ACC112 (cell line): ENCODE results near the gene CHRDL2.
"Not testable (repeated sequence)": the region's sequence is repeated elsewhere in the genome, so short reads cannot be mapped to it uniquely, and the experiment has no call there.

Experiments
- H2AFZ ChIP-seq: fragments of 200-600 bp; sonication (generic); one replicate; pipeline ENCODE4 v1.6.0; 2017; ENCODE audit warnings: antibody characterized with exemption, low read length; ENCODE audit not compliant: unreplicated experiment
- H3K27ac ChIP-seq: fragments of 200-600 bp; sonication (generic); 2 replicates; pipeline ENCODE4 v1.5.1; 2014; ENCODE audit warnings: low read depth, mild to moderate bottlenecking, antibody characterized with exemption, low read length, moderate library complexity
- H3K27me3 ChIP-seq: fragments of 200-600 bp; sonication (generic); 2 replicates; pipeline ENCODE4 v1.6.1; 2014; ENCODE audit warnings: mild to moderate bottlenecking, antibody characterized with exemption, low read length, moderate library complexity, mixed read lengths; ENCODE audit not compliant: insufficient read depth
- H3K36me3 ChIP-seq: fragments of 200-600 bp; sonication (generic); 2 replicates; pipeline ENCODE4 v1.6.1; 2016; ENCODE audit warnings: mild to moderate bottlenecking, antibody characterized with exemption, low read length, moderate library complexity, mixed read lengths; ENCODE audit not compliant: insufficient read depth
- H3K4me1 ChIP-seq: fragments of 200-600 bp; sonication (generic); one replicate; pipeline ENCODE4 v1.6.1; 2016; ENCODE audit warnings: low read length, mixed read lengths; ENCODE audit not compliant: insufficient read depth, unreplicated experiment, control insufficient read depth
- H3K4me3 ChIP-seq: fragments of 200-600 bp; sonication (generic); 2 replicates; pipeline ENCODE4 v1.5.1; 2014; ENCODE audit warnings: mild to moderate bottlenecking, low read depth, low read length
- H3K79me2 ChIP-seq: fragments of 200-600 bp; sonication (generic); one replicate; pipeline ENCODE4 v1.6.0; 2016; ENCODE audit warnings: low read length; ENCODE audit not compliant: control insufficient read depth, unreplicated experiment, insufficient read depth

Gene CHRDL2

DNA sequence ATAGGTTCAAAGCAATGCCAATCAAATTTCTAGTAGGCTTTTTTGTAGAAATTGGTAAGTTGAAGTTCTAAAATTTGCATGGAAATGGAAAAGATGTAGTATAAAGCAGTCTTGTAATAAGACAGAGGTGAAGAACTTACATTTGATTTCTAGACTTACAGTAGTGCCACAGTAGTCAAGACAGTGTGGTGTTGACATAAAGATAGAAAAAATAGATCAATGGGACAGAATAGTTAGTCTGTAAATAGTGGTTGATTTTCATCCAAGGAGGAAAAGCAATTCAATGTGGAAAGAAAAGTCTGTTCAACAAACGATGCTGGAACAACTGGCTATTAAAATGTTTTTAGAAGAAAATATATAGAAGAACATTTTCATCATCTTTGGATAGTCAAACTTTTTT is 67.9 kb downstream of the CHRDL2 start:
- no peak overlapping the region for H3K27ac ChIP-seq
- no peak overlapping the region for H3K4me3 ChIP-seq
- no peak overlapping the region for H2AFZ ChIP-seq
- H3K4me1 ChIP-seq: no peaks in the 10 kb centered on the region
- H3K79me2 ChIP-seq: no peaks in the 10 kb centered on the region
- 0 out of 2 replicates have a peak, but pooled peaks cover 4% of the 10 kb centered on the region for H3K36me3 ChIP-seq
- no peaks in the 10 kb centered on the region for H3K27me3 ChIP-seq

DNA sequence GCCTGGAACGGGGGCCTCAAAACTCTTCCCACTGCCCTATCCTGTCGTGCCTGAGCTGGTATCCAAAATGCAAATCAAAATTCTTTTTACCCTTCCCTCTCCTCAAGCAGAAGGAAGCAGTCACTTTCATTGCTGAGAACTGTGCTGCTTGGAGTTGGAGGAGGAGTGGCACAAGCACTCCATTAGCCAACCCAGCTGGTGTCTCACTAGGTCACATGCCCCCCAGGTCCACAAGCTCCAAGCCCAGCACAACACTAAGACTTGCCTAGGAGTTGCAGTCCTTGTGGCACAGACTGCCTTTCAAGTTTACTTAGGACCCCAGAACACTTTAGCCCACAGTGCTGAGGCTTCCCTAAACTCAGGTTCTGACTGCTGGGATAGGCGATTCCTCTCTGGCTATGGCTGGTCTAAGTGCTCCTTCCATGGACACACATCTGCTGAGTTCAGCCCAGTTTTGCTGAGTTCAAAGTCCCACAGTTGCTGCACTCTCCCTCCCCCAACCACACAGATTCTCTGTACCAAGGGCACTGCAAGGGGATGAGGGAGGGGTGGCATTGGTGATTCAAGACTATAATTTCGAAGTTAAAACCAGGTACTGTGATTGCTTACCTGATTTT is 68.6 kb downstream of the CHRDL2 start:
- Histone ChIP-seq H3K27ac (no peak overlapping the region), H3K4me3 (no peak overlapping the region), H3K27me3 (no peaks in the 10 kb centered on the region), H2AFZ (no peak overlapping the region), H3K36me3 (0 out of 2 replicates have a peak, but pooled peaks cover 4% of the 10 kb centered on the region), H3K4me1 (no peaks in the 10 kb centered on the region), H3K79me2 (no peaks in the 10 kb centered on the region)

DNA sequence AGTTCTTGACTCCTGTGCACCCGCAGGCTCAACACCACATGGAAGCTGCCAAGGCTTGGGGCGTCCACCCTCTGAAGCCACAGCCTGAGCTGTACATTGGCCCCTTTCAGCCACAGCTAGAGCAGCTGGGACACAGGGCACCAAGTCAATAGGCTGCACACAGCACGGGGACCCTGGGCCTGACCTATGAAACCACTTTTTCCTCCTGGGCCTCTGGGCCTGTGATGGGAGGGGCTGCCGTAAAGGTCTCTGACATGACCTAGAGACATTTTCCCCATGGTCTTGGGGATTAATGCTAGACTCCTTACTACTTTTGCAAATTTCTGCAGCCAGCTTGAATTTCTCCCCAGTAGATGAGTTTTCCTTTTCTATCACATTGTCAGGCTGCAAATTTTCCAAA is 72.1 kb downstream of the CHRDL2 start:
- not testable (repeated sequence) for H3K4me3 ChIP-seq, H3K4me1 ChIP-seq, H3K27me3 ChIP-seq, H2AFZ ChIP-seq, H3K27ac ChIP-seq, H3K36me3 ChIP-seq, H3K79me2 ChIP-seq

DNA sequence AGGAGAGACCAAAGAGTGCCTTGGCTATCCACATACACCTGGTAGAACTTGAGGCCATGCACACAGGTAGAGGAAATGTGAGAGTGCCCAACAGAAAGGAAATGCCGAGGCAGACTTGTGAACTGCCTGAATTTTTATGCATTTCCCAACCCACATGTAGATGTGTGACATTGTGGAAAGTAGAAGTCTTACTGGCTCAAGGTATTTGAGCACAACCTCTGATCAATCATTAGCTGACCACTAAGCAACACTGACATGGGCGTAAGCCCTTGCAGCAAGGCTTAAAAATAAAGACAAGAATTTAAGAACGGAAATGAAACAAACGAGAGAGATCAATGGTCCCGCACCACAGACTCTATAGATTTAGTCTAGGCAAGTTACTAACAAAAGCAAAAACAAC is 76.2 kb downstream of the CHRDL2 start:
- no peak overlapping the region for H3K27ac ChIP-seq
- H3K27me3 ChIP-seq: no peaks in the 10 kb centered on the region
- no peak overlapping the region for H2AFZ ChIP-seq
- H3K4me3 ChIP-seq: no peak overlapping the region
- H3K79me2 ChIP-seq: no peaks in the 10 kb centered on the region
- no peaks in the 10 kb centered on the region for H3K4me1 ChIP-seq
- peaks cover 13% of the 10 kb centered on the region for H3K36me3 ChIP-seq

DNA sequence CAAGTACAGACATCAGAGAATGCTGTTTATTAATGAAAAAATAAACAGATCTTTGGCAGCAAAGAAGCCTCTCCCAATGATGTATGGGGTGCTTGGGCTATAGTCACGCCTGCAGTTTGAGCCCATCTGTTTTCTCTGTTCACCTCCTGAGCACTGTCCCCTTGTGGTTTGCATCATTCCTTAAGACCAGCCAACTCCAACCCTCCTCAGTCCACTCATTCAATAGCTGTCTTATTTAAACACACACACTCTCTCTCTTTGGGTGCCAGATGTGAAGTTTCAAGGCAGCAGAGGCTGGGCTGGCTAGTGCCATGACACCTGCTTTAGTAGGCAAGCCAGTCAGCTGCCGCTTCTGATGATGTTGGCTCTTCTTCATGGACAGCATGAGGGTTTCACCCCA is 80.7 kb downstream of the CHRDL2 start:
- Histone ChIP-seq H2AFZ (no peak overlapping the region), H3K27me3 (no peaks in the 10 kb centered on the region), H3K27ac (no peak overlapping the region), H3K79me2 (no peaks in the 10 kb centered on the region), H3K4me3 (no peak overlapping the region), H3K36me3 (peaks cover 18% of the 10 kb centered on the region), H3K4me1 (no peaks in the 10 kb centered on the region)

GRCh38 chr11:74648894-74649293 is 82.3 kb downstream of the CHRDL2 start:
- Histone ChIP-seq H2AFZ (no peak overlapping the region), H3K36me3 (peaks cover 18% of the 10 kb centered on the region), H3K27me3 (no peaks in the 10 kb centered on the region), H3K79me2 (no peaks in the 10 kb centered on the region), H3K4me3 (no peak overlapping the region), H3K4me1 (no peaks in the 10 kb centered on the region), H3K27ac (no peak overlapping the region)

DNA sequence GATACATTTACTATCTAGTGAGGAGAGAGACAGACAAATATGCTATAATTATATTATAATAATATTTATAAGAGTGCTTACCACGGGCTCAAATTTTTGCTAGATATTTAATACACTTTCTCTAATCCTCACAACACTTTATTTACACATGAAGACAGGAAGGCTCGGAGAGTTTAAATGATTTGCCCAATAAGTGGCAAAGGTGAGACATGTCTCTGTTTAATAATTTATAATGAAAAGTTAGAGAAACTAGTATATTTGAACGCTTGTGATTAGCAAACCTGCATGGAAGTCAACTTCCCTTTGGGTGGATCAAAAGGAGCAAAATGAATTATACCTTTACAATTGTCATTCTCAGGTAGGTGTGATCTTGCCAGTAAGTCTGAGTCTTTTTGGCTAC is 83.4 kb downstream of the CHRDL2 start:
- H3K36me3 ChIP-seq: peaks cover 18% of the 10 kb centered on the region; the same call in 1 of the 2 replicates
- no peak overlapping the region for H3K4me3 ChIP-seq

GRCh38 chr11:74647404-74647803 is 83.8 kb downstream of the CHRDL2 start:
- Histone ChIP-seq H3K4me3 (no peak overlapping the region), H3K27me3 (no peaks in the 10 kb centered on the region), H3K79me2 (no peaks in the 10 kb centered on the region), H3K36me3 (peaks cover 17% of the 10 kb centered on the region), H2AFZ (no peak overlapping the region), H3K27ac (no peak overlapping the region), H3K4me1 (no peaks in the 10 kb centered on the region)

More for the DNA sequence above, 83.4 kb downstream of the CHRDL2 start:
- Histone ChIP-seq H3K27ac (no peak overlapping the region), H3K79me2 (no peaks in the 10 kb centered on the region), H2AFZ (no peak overlapping the region), H3K4me1 (no peaks in the 10 kb centered on the region), H3K27me3 (no peaks in the 10 kb centered on the region)

DNA sequence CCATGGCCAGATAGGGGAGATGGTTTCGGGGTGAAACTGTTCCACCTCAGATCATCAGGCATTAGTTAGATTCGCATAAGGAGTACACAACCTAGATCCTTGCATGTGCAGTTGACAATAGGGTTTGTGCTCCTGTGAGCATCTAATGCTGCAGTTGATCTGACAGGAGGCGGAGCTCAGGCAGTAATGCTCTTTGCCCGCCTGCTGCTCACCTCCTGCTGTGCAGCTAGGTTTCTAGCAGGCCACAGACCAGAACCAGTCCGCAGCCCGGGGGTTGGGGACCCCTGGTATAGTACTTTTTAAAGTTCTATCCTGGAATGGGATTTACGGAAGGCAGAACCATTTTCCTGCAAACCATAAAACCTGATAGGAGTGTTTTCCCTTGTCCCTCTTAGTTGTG is 84.3 kb downstream of the CHRDL2 start:
- H3K27me3 ChIP-seq: no peaks in the 10 kb centered on the region
- no peak overlapping the region for H2AFZ ChIP-seq
- H3K27ac ChIP-seq: no peak overlapping the region
- peaks cover 17% of the 10 kb centered on the region for H3K36me3 ChIP-seq
- H3K4me3 ChIP-seq: no peak overlapping the region
- H3K4me1 ChIP-seq: no peaks in the 10 kb centered on the region
- no peaks in the 10 kb centered on the region for H3K79me2 ChIP-seq
